WTC11 (cell line): ENCODE measurements around the gene SSR3. TPM values are rescaled to one million over a fixed set of nuclear protein-coding genes. Genes with fewer than 3 reads are reported as not detected.

Experiments used
- ATAC-seq: fragments of 200-7000 bp; cut with Tn5 transposase; 2 replicates; pipeline ENCODE4 v1.10.0; 2021; ENCODE audit warnings: mild to moderate bottlenecking, moderate library complexity
- CTCF ChIA-PET: fragments of 300-600 bp; sonication (Branson Sonifier 250); formaldehyde crosslinking; loops from one replicate; lab custom pipeline; 2021; ENCODE audit warnings: antibody characterized with exemption; lab: Charles Lee
- POLR2A ChIA-PET: fragments of 350-600 bp; sonication (Branson Sonifier 250); formaldehyde crosslinking; loops from one replicate; lab custom pipeline; 2021; ENCODE audit warnings: antibody characterized with exemption; lab: Charles Lee
- DNase-seq: peaks from one replicate; pipeline ENCODE4 v3.0.0; 2021; ENCODE audit warnings: low spot score
- H3K27ac Mint-ChIP-seq: 2 replicates; pipeline ENCODE4 v1.8.0; 2021; ENCODE audit warnings: mixed read lengths
- H3K27me3 Mint-ChIP-seq: 2 replicates; pipeline ENCODE4 v1.8.0; 2021; ENCODE audit warnings: low read depth, mild to moderate bottlenecking, moderate library complexity, mixed read lengths
- H3K36me3 Mint-ChIP-seq: 2 replicates; pipeline ENCODE4 v1.8.0; 2021; ENCODE audit warnings: mixed read lengths
- H3K4me1 Mint-ChIP-seq: 2 replicates; pipeline ENCODE4 v1.8.0; 2022; ENCODE audit warnings: mixed read lengths
- H3K4me3 Mint-ChIP-seq: 2 replicates; pipeline ENCODE4 v1.8.0; 2021; ENCODE audit warnings: mild to moderate bottlenecking, moderate library complexity, mixed read lengths
- H3K9me3 Mint-ChIP-seq: 2 replicates; pipeline ENCODE4 v1.8.0; 2021; ENCODE audit warnings: mixed read lengths
- CREB1 ChIP-seq: sonication (generic); formaldehyde crosslinking; IDR thresholded peaks from 2 replicates; pipeline ENCODE4 v1.8.0; 2023; ENCODE audit warnings: mild to moderate bottlenecking, missing genetic modification reagents
- CREM ChIP-seq: sonication (generic); formaldehyde crosslinking; IDR thresholded peaks from 2 replicates; pipeline ENCODE4 v1.8.1; 2022; ENCODE audit warnings: mild to moderate bottlenecking, missing genetic modification reagents, moderate library complexity
- ESRRA ChIP-seq: sonication (generic); formaldehyde crosslinking; IDR thresholded peaks from 2 replicates; pipeline ENCODE4 v1.8.1; 2022; ENCODE audit warnings: mild to moderate bottlenecking, missing genetic modification reagents, borderline replicate concordance
- ETV6 ChIP-seq: sonication (generic); formaldehyde crosslinking; IDR thresholded peaks from 2 replicates; pipeline ENCODE4 v1.8.1; 2022; ENCODE audit warnings: mild to moderate bottlenecking, missing genetic modification reagents
- FOXJ3 ChIP-seq: sonication (generic); formaldehyde crosslinking; IDR thresholded peaks from 2 replicates; pipeline ENCODE4 v1.9.0; 2021; ENCODE audit warnings: missing genetic modification reagents, mild to moderate bottlenecking, borderline replicate concordance
- GABPB1 ChIP-seq: sonication (generic); formaldehyde crosslinking; IDR thresholded peaks from 2 replicates; pipeline ENCODE4 v1.8.1; 2023; ENCODE audit warnings: mild to moderate bottlenecking, missing genetic modification reagents
- GTF2I ChIP-seq: fragments of 250-450 bp; sonication (Bioruptor Pico); conservative IDR thresholded peaks from 2 replicates; pipeline ENCODE4 v1.4.0; 2021; ENCODE audit warnings: mild to moderate bottlenecking
- HMGA2 ChIP-seq: fragments of 250-450 bp; sonication (Bioruptor Pico); IDR thresholded peaks from 2 replicates; pipeline ENCODE4 v1.4.0; 2021; ENCODE audit warnings: mild to moderate bottlenecking, moderate library complexity
- KAT7 ChIP-seq: sonication (generic); formaldehyde crosslinking; IDR thresholded peaks from 2 replicates; pipeline ENCODE4 v1.8.1; 2023; ENCODE audit warnings: missing genetic modification reagents, mild to moderate bottlenecking, borderline replicate concordance
- MXD4 ChIP-seq: fragments of 250-450 bp; sonication (Bioruptor Pico); IDR thresholded peaks from 2 replicates; pipeline ENCODE4 v1.8.0; 2021; ENCODE audit warnings: mild to moderate bottlenecking, moderate library complexity, borderline replicate concordance
- NFATC4 ChIP-seq: fragments of 250-450 bp; sonication (Bioruptor Pico); IDR thresholded peaks from 2 replicates; pipeline ENCODE4 v1.9.0; 2021; ENCODE audit warnings: mild to moderate bottlenecking
- PRRX2 ChIP-seq: fragments of 250-450 bp; sonication (Bioruptor Pico); IDR thresholded peaks from 2 replicates; pipeline ENCODE4 v1.8.0; 2021; ENCODE audit warnings: mild to moderate bottlenecking
- TCF7 ChIP-seq: sonication (generic); formaldehyde crosslinking; IDR thresholded peaks from 2 replicates; pipeline ENCODE4 v1.8.0; 2022; ENCODE audit warnings: mild to moderate bottlenecking, low read depth, missing genetic modification reagents, moderate library complexity
- TP53 ChIP-seq: sonication (generic); formaldehyde crosslinking; IDR thresholded peaks from 2 replicates; pipeline ENCODE4 v1.8.1; 2023; ENCODE audit warnings: mild to moderate bottlenecking, missing genetic modification reagents
- ZNF138 ChIP-seq: sonication (generic); formaldehyde crosslinking; conservative IDR thresholded peaks from 2 replicates; pipeline ENCODE4 v1.8.1; 2022; ENCODE audit warnings: mild to moderate bottlenecking, moderate library complexity, missing genetic modification reagents
- ZNF416 ChIP-seq: fragments of 250-450 bp; sonication (Bioruptor Pico); IDR thresholded peaks from 2 replicates; pipeline ENCODE4 v1.9.0; 2021; ENCODE audit warnings: mild to moderate bottlenecking, inconsistent platforms
- total RNA-seq: library from RNA; stranded (reverse); gene quantifications from 3 replicates; pipeline ENCODE4 v1.2.3, GENCODE V29; 2021
- TF ChIP-seq, protein P1 (sequence below): sonication (generic); formaldehyde crosslinking; IDR thresholded peaks from 2 replicates; pipeline ENCODE4 v1.8.0; 2023; ENCODE audit warnings: mild to moderate bottlenecking, missing genetic modification reagents
- TF ChIP-seq, protein P2 (sequence below): sonication (generic); formaldehyde crosslinking; IDR thresholded peaks from 2 replicates; pipeline ENCODE4 v1.8.1; 2022; ENCODE audit warnings: mild to moderate bottlenecking, missing genetic modification reagents, moderate library complexity, borderline replicate concordance
- TF ChIP-seq, protein P3 (sequence below): sonication (generic); formaldehyde crosslinking; IDR thresholded peaks from 2 replicates; pipeline ENCODE4 v1.8.1; 2022; ENCODE audit warnings: missing genetic modification reagents, borderline replicate concordance
- TF ChIP-seq, protein P4 (sequence below): fragments of 250-450 bp; sonication (Bioruptor Pico); IDR thresholded peaks from 2 replicates; pipeline ENCODE4 v2.1.2; 2022; ENCODE audit warnings: mild to moderate bottlenecking, moderate library complexity
- TF ChIP-seq, protein P5 (sequence below): sonication (generic); formaldehyde crosslinking; IDR thresholded peaks from 2 replicates; pipeline ENCODE4 v1.8.1; 2023; ENCODE audit warnings: mild to moderate bottlenecking, missing genetic modification reagents

Gene SSR3
- total RNA-seq, 1 experiment from 2014 or later, result 162 TPM

DNA sequence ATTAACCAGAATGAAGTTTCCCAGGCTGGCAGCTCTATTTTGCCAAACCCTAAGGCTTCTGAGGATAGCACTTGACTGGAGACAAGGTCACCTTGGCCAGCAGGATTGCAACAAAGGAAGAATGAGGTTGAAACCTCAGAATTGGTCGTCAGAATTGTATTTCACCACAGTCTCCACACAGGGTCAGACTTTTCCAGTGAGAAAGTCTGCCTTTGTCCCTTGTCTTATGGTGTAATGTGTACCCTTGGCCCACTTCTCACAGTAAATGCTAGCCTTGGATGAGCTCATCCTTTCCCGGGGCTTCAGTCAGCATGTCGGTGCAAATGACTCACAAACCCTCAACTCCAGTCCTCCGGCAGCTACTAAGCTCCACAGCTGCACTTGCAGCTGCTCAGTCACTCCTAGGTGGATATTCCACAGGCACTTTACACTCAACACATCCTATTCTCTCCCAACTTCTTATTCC, 19.7 kb downstream of the SSR3 start:
- DNase-seq, result no peak

DNA sequence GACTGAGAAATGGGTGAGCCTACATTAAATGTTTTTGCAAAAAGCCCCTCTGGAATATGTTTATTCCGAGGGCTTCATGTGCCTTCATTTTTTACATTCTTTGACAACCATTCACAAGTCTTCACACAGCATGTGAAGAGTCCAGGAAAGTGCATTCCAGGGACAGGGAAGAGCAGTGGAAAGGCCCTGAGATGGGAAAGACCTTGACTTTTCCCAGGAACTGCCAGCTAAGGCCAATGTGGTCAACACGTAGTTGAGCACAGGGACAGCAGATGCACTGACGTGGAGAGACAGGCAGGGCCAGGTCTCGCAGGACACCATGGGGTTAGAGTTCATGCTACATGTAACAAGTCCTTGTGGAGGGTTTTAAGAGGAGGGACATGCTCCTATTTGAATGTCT, 21.7 kb downstream of the SSR3 start:
- no peak for DNase-seq
- H3K4me1 Mint-ChIP-seq, result peaks cover 30% of the 10 kb centered on the region
- TF ChIP-seq, protein P1, sequence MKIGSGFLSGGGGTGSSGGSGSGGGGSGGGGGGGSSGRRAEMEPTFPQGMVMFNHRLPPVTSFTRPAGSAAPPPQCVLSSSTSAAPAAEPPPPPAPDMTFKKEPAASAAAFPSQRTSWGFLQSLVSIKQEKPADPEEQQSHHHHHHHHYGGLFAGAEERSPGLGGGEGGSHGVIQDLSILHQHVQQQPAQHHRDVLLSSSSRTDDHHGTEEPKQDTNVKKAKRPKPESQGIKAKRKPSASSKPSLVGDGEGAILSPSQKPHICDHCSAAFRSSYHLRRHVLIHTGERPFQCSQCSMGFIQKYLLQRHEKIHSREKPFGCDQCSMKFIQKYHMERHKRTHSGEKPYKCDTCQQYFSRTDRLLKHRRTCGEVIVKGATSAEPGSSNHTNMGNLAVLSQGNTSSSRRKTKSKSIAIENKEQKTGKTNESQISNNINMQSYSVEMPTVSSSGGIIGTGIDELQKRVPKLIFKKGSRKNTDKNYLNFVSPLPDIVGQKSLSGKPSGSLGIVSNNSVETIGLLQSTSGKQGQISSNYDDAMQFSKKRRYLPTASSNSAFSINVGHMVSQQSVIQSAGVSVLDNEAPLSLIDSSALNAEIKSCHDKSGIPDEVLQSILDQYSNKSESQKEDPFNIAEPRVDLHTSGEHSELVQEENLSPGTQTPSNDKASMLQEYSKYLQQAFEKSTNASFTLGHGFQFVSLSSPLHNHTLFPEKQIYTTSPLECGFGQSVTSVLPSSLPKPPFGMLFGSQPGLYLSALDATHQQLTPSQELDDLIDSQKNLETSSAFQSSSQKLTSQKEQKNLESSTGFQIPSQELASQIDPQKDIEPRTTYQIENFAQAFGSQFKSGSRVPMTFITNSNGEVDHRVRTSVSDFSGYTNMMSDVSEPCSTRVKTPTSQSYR, result no peak
- TF ChIP-seq TP53 (CRISPR knock-in tag) (no peak), FOXJ3 (CRISPR knock-in tag) (no peak), ETV6 (CRISPR knock-in tag) (no peak), NFATC4 (CRISPR knock-in tag) (no peak), TCF7 (no peak), ZNF138 (CRISPR knock-in tag) (no peak)
- TF ChIP-seq, protein P2, sequence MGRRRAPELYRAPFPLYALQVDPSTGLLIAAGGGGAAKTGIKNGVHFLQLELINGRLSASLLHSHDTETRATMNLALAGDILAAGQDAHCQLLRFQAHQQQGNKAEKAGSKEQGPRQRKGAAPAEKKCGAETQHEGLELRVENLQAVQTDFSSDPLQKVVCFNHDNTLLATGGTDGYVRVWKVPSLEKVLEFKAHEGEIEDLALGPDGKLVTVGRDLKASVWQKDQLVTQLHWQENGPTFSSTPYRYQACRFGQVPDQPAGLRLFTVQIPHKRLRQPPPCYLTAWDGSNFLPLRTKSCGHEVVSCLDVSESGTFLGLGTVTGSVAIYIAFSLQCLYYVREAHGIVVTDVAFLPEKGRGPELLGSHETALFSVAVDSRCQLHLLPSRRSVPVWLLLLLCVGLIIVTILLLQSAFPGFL (CRISPR knock-in tag), result no peak
- H3K9me3 Mint-ChIP-seq, result no peaks in the 10 kb centered on the region
- no peak overlapping the region for H3K4me3 Mint-ChIP-seq
- ATAC-seq, result no peak; the same call in 1 of the 2 replicates
- ChIA-PET POLR2A (no interaction called here), CTCF (no interaction called here)
- no peak overlapping the region for H3K27ac Mint-ChIP-seq
- peaks cover 6% of the 10 kb centered on the region; the same call in 1 of the 2 replicates for H3K36me3 Mint-ChIP-seq
- H3K27me3 Mint-ChIP-seq, result no peaks in the 10 kb centered on the region

More for the DNA sequence above, 19.7 kb downstream of the SSR3 start:
- Mint-ChIP-seq H3K4me3 (no peak overlapping the region), H3K27ac (peak overlapping the region; percentile 50), H3K4me1 (peaks cover 27% of the 10 kb centered on the region), H3K36me3 (peaks cover 15% of the 10 kb centered on the region), H3K9me3 (no peaks in the 10 kb centered on the region), H3K27me3 (no peaks in the 10 kb centered on the region)
- ChIA-PET CTCF (interaction anchor here (0.9 to 1.7 kb wide), 6 partner anchors 25 to 383 kb away, joined by 3 to 6 read pairs (median 5); partner anchors contain the start of gene TIPARP), POLR2A (interaction anchor here (0.7 to 1.0 kb wide), 2 partner anchors 214 to 553 kb away, joined by 3 to 4 read pairs; no protein-coding TSS in a partner anchor)
- ATAC-seq, result peak; percentile 46
- TF ChIP-seq PRRX2 (0 out of 2 replicates have a peak, but pooled peaks have one; percentile 45), ZNF416 (CRISPR knock-in tag) (no peak), GABPB1 (peak; percentile 67), KAT7 (CRISPR knock-in tag) (no peak)

DNA sequence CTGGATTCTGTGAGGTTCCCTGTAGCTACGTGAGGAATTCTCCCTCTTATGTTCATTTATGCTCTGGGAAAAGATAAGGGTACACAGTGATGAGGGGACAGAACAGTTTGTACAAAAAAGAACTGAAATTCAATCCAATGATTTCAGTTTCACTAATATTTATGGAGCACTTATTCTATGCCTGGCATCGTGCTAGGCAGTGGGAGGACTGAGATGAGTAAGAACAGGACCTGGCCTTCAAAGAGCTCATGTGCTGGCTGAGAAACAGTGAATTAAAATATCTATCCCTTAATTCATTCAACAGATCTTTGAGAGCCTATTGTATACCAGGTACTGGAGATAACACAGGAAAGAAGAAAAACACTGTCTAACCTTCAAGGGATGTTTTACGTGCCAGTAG, 22.2 kb downstream of the SSR3 start:
- ATAC-seq (no peak), DNase-seq (no peak)
- H3K4me1 Mint-ChIP-seq, result peaks cover 30% of the 10 kb centered on the region
- H3K36me3 Mint-ChIP-seq, result peaks cover 4% of the 10 kb centered on the region; the same call in 1 of the 2 replicates
- no peak overlapping the region for H3K4me3 Mint-ChIP-seq
- ChIA-PET POLR2A (no interaction called here), CTCF (no interaction called here)
- H3K27ac Mint-ChIP-seq, result no peak overlapping the region
- no peaks in the 10 kb centered on the region for H3K27me3 Mint-ChIP-seq
- no peaks in the 10 kb centered on the region for H3K9me3 Mint-ChIP-seq
- TF ChIP-seq CREB1 (CRISPR knock-in tag), result no peak
- TF ChIP-seq HMGA2, result no peak
- TF ChIP-seq ESRRA (CRISPR knock-in tag), result no peak
- TF ChIP-seq, protein P3, sequence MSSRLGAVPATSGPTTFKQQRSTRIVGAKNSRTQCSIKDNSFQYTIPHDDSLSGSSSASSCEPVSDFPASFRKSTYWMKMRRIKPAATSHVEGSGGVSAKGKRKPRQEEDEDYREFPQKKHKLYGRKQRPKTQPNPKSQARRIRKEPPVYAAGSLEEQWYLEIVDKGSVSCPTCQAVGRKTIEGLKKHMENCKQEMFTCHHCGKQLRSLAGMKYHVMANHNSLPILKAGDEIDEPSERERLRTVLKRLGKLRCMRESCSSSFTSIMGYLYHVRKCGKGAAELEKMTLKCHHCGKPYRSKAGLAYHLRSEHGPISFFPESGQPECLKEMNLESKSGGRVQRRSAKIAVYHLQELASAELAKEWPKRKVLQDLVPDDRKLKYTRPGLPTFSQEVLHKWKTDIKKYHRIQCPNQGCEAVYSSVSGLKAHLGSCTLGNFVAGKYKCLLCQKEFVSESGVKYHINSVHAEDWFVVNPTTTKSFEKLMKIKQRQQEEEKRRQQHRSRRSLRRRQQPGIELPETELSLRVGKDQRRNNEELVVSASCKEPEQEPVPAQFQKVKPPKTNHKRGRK (CRISPR knock-in tag), result no peak
- TF ChIP-seq MXD4, result no peak
- TF ChIP-seq, protein P4, sequence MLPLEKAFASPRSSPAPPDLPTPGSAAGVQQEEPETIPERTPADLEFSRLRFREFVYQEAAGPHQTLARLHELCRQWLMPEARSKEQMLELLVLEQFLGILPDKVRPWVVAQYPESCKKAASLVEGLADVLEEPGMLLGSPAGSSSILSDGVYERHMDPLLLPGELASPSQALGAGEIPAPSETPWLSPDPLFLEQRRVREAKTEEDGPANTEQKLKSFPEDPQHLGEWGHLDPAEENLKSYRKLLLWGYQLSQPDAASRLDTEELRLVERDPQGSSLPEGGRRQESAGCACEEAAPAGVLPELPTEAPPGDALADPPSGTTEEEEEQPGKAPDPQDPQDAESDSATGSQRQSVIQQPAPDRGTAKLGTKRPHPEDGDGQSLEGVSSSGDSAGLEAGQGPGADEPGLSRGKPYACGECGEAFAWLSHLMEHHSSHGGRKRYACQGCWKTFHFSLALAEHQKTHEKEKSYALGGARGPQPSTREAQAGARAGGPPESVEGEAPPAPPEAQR, result no peak
- TF ChIP-seq GTF2I (CRISPR knock-in tag), result no peak
- no peak for TF ChIP-seq PRRX2
- TF ChIP-seq, protein P1, result no peak
- TF ChIP-seq, protein P5, sequence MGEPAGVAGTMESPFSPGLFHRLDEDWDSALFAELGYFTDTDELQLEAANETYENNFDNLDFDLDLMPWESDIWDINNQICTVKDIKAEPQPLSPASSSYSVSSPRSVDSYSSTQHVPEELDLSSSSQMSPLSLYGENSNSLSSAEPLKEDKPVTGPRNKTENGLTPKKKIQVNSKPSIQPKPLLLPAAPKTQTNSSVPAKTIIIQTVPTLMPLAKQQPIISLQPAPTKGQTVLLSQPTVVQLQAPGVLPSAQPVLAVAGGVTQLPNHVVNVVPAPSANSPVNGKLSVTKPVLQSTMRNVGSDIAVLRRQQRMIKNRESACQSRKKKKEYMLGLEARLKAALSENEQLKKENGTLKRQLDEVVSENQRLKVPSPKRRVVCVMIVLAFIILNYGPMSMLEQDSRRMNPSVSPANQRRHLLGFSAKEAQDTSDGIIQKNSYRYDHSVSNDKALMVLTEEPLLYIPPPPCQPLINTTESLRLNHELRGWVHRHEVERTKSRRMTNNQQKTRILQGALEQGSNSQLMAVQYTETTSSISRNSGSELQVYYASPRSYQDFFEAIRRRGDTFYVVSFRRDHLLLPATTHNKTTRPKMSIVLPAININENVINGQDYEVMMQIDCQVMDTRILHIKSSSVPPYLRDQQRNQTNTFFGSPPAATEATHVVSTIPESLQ (CRISPR knock-in tag), result no peak
- no peak for TF ChIP-seq KAT7 (CRISPR knock-in tag)
- no peak for TF ChIP-seq CREM (CRISPR knock-in tag)
